ENCODE results near the gene FAM120A. TPM values are rescaled to one million over a fixed set of nuclear protein-coding genes. Genes with fewer than 3 reads are reported as not detected.

Gene FAM120A
- total RNA-seq, 1 donor from 2014 or later, result 135 TPM

- no peak overlapping the region for H3K4me3 ChIP-seq
- TF ChIP-seq CTCF (IDR thresholded peaks at IDR 0.05), result no peak
- intact Hi-C loops (cut with DNase I), result no loop called here
- no peak for DNase-seq (ENCODE audit: low spot score in 2 of 2)
- peaks cover 0 to 6% of the 10 kb centered on the region in 2 donors for H3K4me1 ChIP-seq
- no peaks in the 10 kb centered on the region for H3K27me3 ChIP-seq
- H3K9me3 ChIP-seq, result no peaks in the 10 kb centered on the region
- H3K27ac ChIP-seq, result no peak overlapping the region
- H3K36me3 ChIP-seq, result peaks cover 0 to 17% of the 10 kb centered on the region in 2 donors
Observed at GRCh38 chr9:93473411-93473810, 21.9 kb downstream of the FAM120A start.

GRCh38 chr9:93475108-93475507 is 23.6 kb downstream of the FAM120A start:
- H3K4me3 ChIP-seq, result no peak overlapping the region
- TF ChIP-seq CTCF (IDR thresholded peaks at IDR 0.05), result no peak
- no peak for DNase-seq (ENCODE audit: low spot score in 2 of 2)
- intact Hi-C loops (cut with DNase I), result no loop called here
- no peaks in the 10 kb centered on the region for H3K9me3 ChIP-seq
- no peak overlapping the region for H3K27ac ChIP-seq
- peaks cover 0 to 21% of the 10 kb centered on the region in 2 donors for H3K36me3 ChIP-seq
- peaks cover 0 to 2% of the 10 kb centered on the region in 2 donors for H3K4me1 ChIP-seq
- no peaks in the 10 kb centered on the region for H3K27me3 ChIP-seq

- Histone ChIP-seq H3K27ac (no peak overlapping the region), H3K36me3 (peaks cover 0 to 21% of the 10 kb centered on the region in 2 donors), H3K4me1 (peaks cover 0 to 2% of the 10 kb centered on the region in 2 donors), H3K4me3 (no peak overlapping the region), H3K27me3 (no peaks in the 10 kb centered on the region), H3K9me3 (no peaks in the 10 kb centered on the region)
- intact Hi-C loops (cut with DNase I), result no loop called here
- DNase-seq (ENCODE audit: low spot score in 2 of 2), result no peak
- no peak for TF ChIP-seq CTCF (IDR thresholded peaks at IDR 0.05)
Observed at GRCh38 chr9:93475856-93476255, 24.4 kb downstream of the FAM120A start.

- intact Hi-C loops (cut with DNase I), result no loop called here
- DNase-seq (ENCODE audit: low spot score in 2 of 2), result no peak
- Histone ChIP-seq H3K4me1 (peaks cover 0 to 2% of the 10 kb centered on the region in 2 donors), H3K9me3 (no peaks in the 10 kb centered on the region), H3K36me3 (peaks cover 0 to 21% of the 10 kb centered on the region in 2 donors), H3K27ac (no peak overlapping the region), H3K4me3 (no peak overlapping the region), H3K27me3 (no peaks in the 10 kb centered on the region)
- TF ChIP-seq CTCF (IDR thresholded peaks at IDR 0.05), result no peak
Observed at GRCh38 chr9:93476924-93477323, 25.4 kb downstream of the FAM120A start.

- no peak overlapping the region for H3K27ac ChIP-seq
- DNase-seq (ENCODE audit: low spot score in 2 of 2), result no peak
- TF ChIP-seq CTCF (IDR thresholded peaks at IDR 0.05), result no peak
- H3K27me3 ChIP-seq, result no peaks in the 10 kb centered on the region
- no peaks in the 10 kb centered on the region for H3K9me3 ChIP-seq
- intact Hi-C loops (cut with DNase I), result no loop called here
- H3K4me1 ChIP-seq, result peaks cover 0 to 2% of the 10 kb centered on the region in 2 donors
- peaks cover 0 to 21% of the 10 kb centered on the region in 2 donors for H3K36me3 ChIP-seq
- H3K4me3 ChIP-seq, result no peak overlapping the region
Observed at GRCh38 chr9:93477397-93477796, 25.9 kb downstream of the FAM120A start.

GRCh38 chr9:93479726-93480125 is 28.2 kb downstream of the FAM120A start:
- no peak for TF ChIP-seq CTCF (IDR thresholded peaks at IDR 0.05)
- Histone ChIP-seq H3K27ac (no peak overlapping the region), H3K4me1 (peaks cover 0 to 2% of the 10 kb centered on the region in 2 donors), H3K4me3 (no peak overlapping the region), H3K9me3 (no peaks in the 10 kb centered on the region), H3K27me3 (no peaks in the 10 kb centered on the region), H3K36me3 (peaks cover 0 to 26% of the 10 kb centered on the region in 2 donors)
- no peak for DNase-seq (ENCODE audit: low spot score in 2 of 2)
- intact Hi-C loops (cut with DNase I), result no loop called here
